Measurements from ENCODE around the gene PPP6R2. TPM values are rescaled to one million over a fixed set of nuclear protein-coding genes. Genes with fewer than 3 reads are reported as not detected.

The PPP6R2 gene
- total and polyA plus RNA-seq, 9 of the 15 experiments (the other 6 are each of a cell fraction or from before 2014, with no cell fraction given): 0.32 to 39.8 (median 21.4) TPM

- TF ChIP-seq HMGN3 (IDR thresholded peaks at IDR 0.05; ENCODE audit: borderline replicate concordance, extremely low read depth, insufficient read length, low read depth, low read length) (peak; percentile 67), SNRNP70 (optimal IDR thresholded peaks at IDR 0.05; ENCODE audit: low read depth, low read length) (no peak), TCF3 (CRISPR knock-in tag; IDR thresholded peaks at IDR 0.05) (peak; percentile 88), ZBTB2 (IDR thresholded peaks at IDR 0.05) (no peak), POLR2AphosphoS5 (IDR thresholded peaks at IDR 0.05; ENCODE audit: control insufficient read depth, insufficient read depth, low read depth, low read length) (peak; percentile 49; the same call in 1 of the 2 replicates), ETV6 (IDR thresholded peaks at IDR 0.05; ENCODE audit: borderline replicate concordance in 1 of 2, low read depth in 2 of 2, low read length in 1 of 2) (no peak), ETV6 (CRISPR knock-in tag; IDR thresholded peaks at IDR 0.05; ENCODE audit: borderline replicate concordance) (no peak), CHD1 (IDR thresholded peaks at IDR 0.05; ENCODE audit: low read length) (no peak), DNMT1 (IDR thresholded peaks at IDR 0.05) (no peak), ZNF79 (CRISPR knock-in tag; IDR thresholded peaks at IDR 0.05; ENCODE audit: low read depth) (no peak), MAFK (IDR thresholded peaks at IDR 0.05; ENCODE audit: low read length) (no peak), RHOXF2B (CRISPR knock-in tag; conservative IDR thresholded peaks at IDR 0.05) (no peak), GABPB2 (CRISPR knock-in tag; conservative IDR thresholded peaks at IDR 0.05) (no peak), RBM17 (IDR thresholded peaks at IDR 0.05; ENCODE audit: borderline replicate concordance, low read depth, low read length) (no peak), HDGF (IDR thresholded peaks at IDR 0.05) (no peak), GTF2F1 (IDR thresholded peaks at IDR 0.05; ENCODE audit: low read depth, low read length) (no peak), CHD2 (IDR thresholded peaks at IDR 0.05; ENCODE audit: low read depth, low read length) (no peak), HES1 (IDR thresholded peaks at IDR 0.05; ENCODE audit: low read depth) (no peak), ZNF41 (CRISPR knock-in tag; conservative IDR thresholded peaks at IDR 0.05) (no peak), ARNT (IDR thresholded peaks at IDR 0.05) (no peak), SAP30 (IDR thresholded peaks at IDR 0.05; ENCODE audit: borderline replicate concordance, insufficient read depth, low read depth, low read length, poor library complexity, severe bottlenecking) (no peak), CLOCK (CRISPR knock-in tag; IDR thresholded peaks at IDR 0.05; ENCODE audit: borderline replicate concordance) (no peak), ZNF707 (CRISPR knock-in tag; conservative IDR thresholded peaks at IDR 0.05) (no peak), DACH1 (IDR thresholded peaks at IDR 0.05; ENCODE audit: partially characterized antibody) (no peak)
Observed at GRCh38 chr22:50318698-50319411, 24.3 kb upstream of the PPP6R2 start (continued).
